Mucosa of descending colon (tissue), 3 donors: ENCODE results near the gene MAT1A. TPM values are rescaled to one million over a fixed set of nuclear protein-coding genes. Genes with fewer than 3 reads are reported as not detected.

Source experiments
- ATAC-seq: fragments of 200-7000 bp; cut with Tn5 transposase; one replicate; pipeline ENCODE4 v1.9.1; 2020; ENCODE audit warnings: mild to moderate bottlenecking, moderate library complexity
- DNase-seq, 3 donors: peaks; one replicate each; pipeline ENCODE4 v3.0.0-alpha.2; 2020
- H3K36me3 ChIP-seq: fragments of 200-600 bp; one replicate; pipeline ENCODE4 v1.8.0; 2021; ENCODE audit warnings: low read depth, mild to moderate bottlenecking
- H3K4me1 ChIP-seq: fragments of 200-600 bp; one replicate; pipeline ENCODE4 v1.8.0; 2021; ENCODE audit warnings: low read depth, mild to moderate bottlenecking
- H3K4me3 ChIP-seq: fragments of 200-600 bp; one replicate; pipeline ENCODE4 v1.8.0; 2021; ENCODE audit warnings: mild to moderate bottlenecking
- H3K9me3 ChIP-seq: fragments of 200-600 bp; one replicate; pipeline ENCODE4 v1.8.0; 2021; ENCODE audit warnings: mild to moderate bottlenecking
- intact Hi-C, 2 donors: fragments of 100-400 bp; cut with DNase I in 1 of 2; cut with micrococcal nuclease in 1 of 2; formaldehyde crosslinking; loops; one replicate each; pipeline versions ENCODE4 v1.11.0 to v1.11.1; 2022; cut with DNase I, micrococcal nuclease
- long read RNA-seq, 2 donors: library from polyadenylated mRNA; unstranded; transcript quantifications; one replicate each; pipeline ENCODE4 v2.0.0, GENCODE V29; 2019 to 2021
- total RNA-seq, 3 donors: library from RNA; stranded (reverse); fragmentation: NEBNext Ultra II Directional in 2 of 3; extraction: Animal tissue kit (Norgen Biotek cat#: 25700) in 2 of 3; gene quantifications; one replicate each; pipeline versions ENCODE4 v1.2.1 to v1.2.4, GENCODE V29; 2021 to 2023
- TF ChIP-seq, protein P1 (sequence below): fragments of 200-600 bp; IDR thresholded peaks from one replicate; pipeline ENCODE4 v1.8.0; 2022; ENCODE audit warnings: antibody characterized with exemption, mild to moderate bottlenecking
- donor health status: DM: no; HTN: no; CAD: no; lungs with moderate emphysema.
- donor health status: DM: no; HTN: no; CAD: no.
- donor health status: DM: no; HTN: yes; CAD: no.

MAT1A gene
- under 1 TPM in 1 of 3 donors, not detected in 2; 0.89 TPM for total RNA-seq
- long read RNA-seq, donor 1: 0 reads
- long read RNA-seq, donor 2: 0 reads

DNA sequence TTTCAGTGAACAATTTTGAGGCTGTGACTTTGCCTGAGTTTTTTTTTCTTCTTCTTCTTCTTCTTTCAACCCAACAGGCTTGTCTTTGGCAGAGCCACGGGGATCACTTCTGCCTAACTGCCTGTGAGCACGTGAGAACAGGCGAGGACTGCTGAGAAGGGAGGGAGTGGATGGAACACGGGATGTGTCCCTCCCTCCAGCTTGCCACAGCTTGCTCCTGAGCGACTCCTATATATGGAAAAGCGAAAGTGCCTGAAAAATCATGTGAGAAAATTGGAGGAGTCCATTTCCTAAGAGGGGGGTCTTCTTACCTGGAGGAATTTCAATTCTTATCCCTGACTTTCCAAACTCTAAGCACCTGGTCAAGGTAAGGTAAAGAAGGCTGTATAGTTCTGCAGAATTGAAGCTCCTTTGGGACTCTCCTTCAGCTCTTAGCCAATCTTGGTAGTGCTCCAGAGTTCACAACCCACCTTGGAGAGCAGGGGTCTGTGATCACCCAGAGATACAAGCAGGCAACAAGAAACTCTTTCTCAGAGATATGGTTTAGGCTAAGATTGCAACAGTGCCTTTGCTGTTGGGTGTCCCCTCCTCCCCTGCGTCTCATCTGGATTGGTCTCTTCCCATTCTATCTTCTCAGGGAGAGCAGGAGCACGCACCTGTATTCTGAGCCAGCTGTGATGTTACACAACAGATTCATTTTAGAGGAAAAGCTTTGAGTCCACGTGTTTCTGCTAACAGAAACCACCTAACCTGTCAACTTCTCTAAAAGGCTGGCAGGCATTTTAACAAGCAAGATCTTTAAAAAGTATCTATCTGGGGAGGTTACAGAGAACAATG is at the start of gene MAT1A:
Gene MAT1A, minus strand, starts transcription at position 208 of the 837 bp plus-strand sequence. CDS start 235 bp downstream, outside the sequence.
- H3K4me3 ChIP-seq: no peak within 1 kb of the TSS

GRCh38 chr10:80333983-80334382 is 44.5 kb upstream of the MAT1A start:
- DNase-seq (no peak), ATAC-seq (no peak)
- TF ChIP-seq, protein P1, sequence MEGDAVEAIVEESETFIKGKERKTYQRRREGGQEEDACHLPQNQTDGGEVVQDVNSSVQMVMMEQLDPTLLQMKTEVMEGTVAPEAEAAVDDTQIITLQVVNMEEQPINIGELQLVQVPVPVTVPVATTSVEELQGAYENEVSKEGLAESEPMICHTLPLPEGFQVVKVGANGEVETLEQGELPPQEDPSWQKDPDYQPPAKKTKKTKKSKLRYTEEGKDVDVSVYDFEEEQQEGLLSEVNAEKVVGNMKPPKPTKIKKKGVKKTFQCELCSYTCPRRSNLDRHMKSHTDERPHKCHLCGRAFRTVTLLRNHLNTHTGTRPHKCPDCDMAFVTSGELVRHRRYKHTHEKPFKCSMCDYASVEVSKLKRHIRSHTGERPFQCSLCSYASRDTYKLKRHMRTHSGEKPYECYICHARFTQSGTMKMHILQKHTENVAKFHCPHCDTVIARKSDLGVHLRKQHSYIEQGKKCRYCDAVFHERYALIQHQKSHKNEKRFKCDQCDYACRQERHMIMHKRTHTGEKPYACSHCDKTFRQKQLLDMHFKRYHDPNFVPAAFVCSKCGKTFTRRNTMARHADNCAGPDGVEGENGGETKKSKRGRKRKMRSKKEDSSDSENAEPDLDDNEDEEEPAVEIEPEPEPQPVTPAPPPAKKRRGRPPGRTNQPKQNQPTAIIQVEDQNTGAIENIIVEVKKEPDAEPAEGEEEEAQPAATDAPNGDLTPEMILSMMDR: no peak
- Histone ChIP-seq H3K4me3 (no peak overlapping the region), H3K9me3 (no peaks in the 10 kb centered on the region), H3K4me1 (no peaks in the 10 kb centered on the region), H3K36me3 (no peaks in the 10 kb centered on the region)
- intact Hi-C loops: no loop called here

More for the DNA sequence above, at the start of gene MAT1A:
- DNase-seq (peak in 1 of 3 donors; percentile 24), ATAC-seq (peak; percentile 86)
- Histone ChIP-seq H3K36me3 (no peaks in the 10 kb centered on the region), H3K4me1 (peaks cover 9% of the 10 kb centered on the region), H3K9me3 (no peaks in the 10 kb centered on the region)
- TF ChIP-seq, protein P1: no peak
- intact Hi-C loops: no loop called here

GRCh38 chr10:80324891-80325364 is 35.5 kb upstream of the MAT1A start:
- Histone ChIP-seq H3K9me3 (no peaks in the 10 kb centered on the region), H3K36me3 (no peaks in the 10 kb centered on the region), H3K4me1 (no peaks in the 10 kb centered on the region), H3K4me3 (no peak overlapping the region)
- ATAC-seq: no peak
- intact Hi-C loops: no loop called here
- no peak for DNase-seq
- TF ChIP-seq, protein P1: no peak

DNA sequence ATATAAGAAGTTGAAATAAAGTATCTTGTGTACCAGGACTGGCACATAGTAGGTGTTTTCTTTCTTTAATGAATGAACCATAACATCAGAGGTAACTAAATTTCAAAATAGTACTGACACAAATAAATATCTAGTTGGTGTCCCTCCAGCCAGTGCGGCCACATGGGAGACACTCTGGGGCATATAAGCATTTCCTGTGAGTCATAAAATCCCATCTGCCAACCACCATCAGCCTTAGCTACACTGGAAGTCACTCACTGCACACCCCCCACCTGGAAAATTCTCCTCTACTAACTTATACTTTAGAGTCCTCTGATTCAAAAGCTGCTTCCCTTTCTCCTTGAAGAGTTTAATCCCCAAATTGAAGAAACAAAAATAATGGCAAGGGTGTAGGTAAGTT is 34.6 kb upstream of the MAT1A start:
- H3K4me3 ChIP-seq: no peak overlapping the region
- intact Hi-C loops: no loop called here
- no peaks in the 10 kb centered on the region for H3K36me3 ChIP-seq
- no peaks in the 10 kb centered on the region for H3K4me1 ChIP-seq
- ATAC-seq: no peak
- TF ChIP-seq, protein P1: no peak
- H3K9me3 ChIP-seq: no peaks in the 10 kb centered on the region
- DNase-seq: no peak

GRCh38 chr10:80323311-80323710 is 33.9 kb upstream of the MAT1A start:
- Histone ChIP-seq H3K4me3 (no peak overlapping the region), H3K36me3 (no peaks in the 10 kb centered on the region), H3K9me3 (no peaks in the 10 kb centered on the region), H3K4me1 (no peaks in the 10 kb centered on the region)
- DNase-seq (no peak), ATAC-seq (no peak)
- TF ChIP-seq, protein P1: no peak
- intact Hi-C loops: no loop called here
